ENCODE data around the gene ANKRD13B. TPM values are rescaled to one million over a fixed set of nuclear protein-coding genes. Genes with fewer than 3 reads are reported as not detected.
"Not testable (repeated sequence)": the region's sequence is repeated elsewhere in the genome, so short reads cannot be mapped to it uniquely, and the experiment has no call there.

Gene ANKRD13B
- 3.1 and 4.8 TPM in 2 replicates for total RNA-seq

DNA sequence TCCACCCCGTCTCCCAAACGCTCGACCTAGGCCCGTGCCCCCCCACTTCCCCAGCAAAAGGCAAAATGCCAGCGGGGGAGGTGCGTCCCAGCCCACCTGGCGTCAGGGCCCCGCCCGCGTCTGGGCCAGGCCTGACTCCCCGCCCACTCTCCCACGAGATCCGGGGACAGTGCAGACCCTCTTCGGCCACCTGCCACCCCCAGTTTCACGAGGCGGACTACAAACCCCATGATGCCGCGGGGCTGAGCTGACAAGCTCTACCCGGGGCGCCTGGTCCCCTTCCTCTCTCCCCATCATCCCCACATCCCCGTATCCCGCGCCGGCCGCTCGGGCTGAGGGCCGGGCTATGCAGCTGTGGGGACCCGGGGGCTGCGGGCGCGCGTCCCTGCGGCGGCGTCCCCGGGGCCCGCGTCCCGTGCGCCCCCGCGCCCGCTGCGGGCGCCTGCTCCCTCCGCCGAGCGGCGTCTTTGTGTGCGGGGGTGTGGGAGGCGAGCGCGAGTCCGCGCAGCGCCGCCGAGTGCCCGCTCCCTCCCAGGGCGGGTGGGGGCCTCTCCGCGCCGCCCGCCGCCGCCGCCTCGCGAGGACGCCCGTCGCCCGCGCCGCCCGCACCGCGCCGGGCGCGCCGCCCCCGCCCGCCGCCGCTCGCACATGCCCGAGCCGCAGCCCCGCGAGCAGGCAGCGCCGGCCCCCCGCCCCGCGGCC, at the start of gene ANKRD13B:
Gene ANKRD13B (plus strand): TSS at position 283 of the 702 bp plus-strand sequence. CDS start 490 bp downstream, outside the sequence.
- peak in 1 of 2 donors; percentile 28 for DNase-seq (ENCODE audit: low read depth in 2 of 2)

DNA sequence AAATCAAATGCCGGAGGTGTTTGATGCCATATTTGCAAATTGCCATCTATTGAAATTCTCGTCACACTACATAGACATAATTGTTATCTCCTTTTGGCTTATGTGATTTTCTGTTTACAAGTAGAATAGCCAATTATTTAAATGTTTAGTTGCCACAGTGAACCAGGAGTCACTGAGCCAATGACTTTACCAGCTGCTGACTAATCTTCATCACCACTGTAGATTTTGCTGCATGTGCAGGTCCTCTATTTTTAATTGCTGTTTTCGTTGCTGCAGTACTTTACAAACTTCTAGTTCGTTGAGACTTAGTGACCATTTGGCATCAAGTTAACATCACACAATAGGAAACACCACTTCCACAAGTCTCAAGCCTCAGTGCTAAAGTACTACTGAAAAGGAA, 48.9 kb upstream of the ANKRD13B start:
- DNase-seq (ENCODE audit: low read depth in 2 of 2), result no peak

DNA sequence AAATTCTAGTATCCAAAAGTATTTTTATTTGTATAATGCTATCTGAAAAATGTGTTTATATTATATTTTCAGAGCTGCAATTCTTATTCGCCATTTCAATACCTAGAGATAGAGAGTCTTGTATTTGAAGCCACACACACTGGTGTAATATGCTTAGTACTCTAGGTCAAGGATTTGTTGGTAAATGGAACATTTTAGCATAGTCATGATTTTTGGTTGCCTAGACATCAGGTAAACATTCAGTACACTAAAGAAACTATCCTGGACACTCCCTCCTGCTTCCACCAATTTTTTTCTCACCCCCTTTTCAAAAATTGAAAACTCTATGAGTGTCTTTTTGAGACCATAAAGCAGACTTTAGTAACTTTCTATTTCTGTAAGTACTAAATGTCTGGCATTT, 46.8 kb upstream of the ANKRD13B start:
- DNase-seq (ENCODE audit: low read depth in 2 of 2), result peak; percentile 8 to 43

DNA sequence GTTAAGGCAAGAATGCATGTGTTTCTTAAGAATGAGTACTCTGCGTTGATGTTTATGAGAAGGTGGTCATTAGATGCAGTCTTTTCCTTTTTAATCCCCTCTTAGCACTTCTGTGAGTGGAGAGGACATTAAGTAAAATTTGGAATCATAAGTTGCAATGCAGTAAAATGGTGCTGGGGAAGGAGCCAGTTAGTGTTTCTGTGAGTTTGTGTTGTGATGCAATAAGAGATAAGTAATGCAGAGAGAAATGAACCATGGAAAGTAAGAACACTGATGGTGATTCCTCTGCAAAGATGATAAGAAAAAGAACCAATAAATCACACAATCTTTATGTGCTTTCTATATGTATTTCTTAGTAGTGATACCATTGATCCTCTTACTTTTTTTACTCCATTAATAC, 46.1 kb upstream of the ANKRD13B start:
- no peak for DNase-seq (ENCODE audit: low read depth in 2 of 2)

DNA sequence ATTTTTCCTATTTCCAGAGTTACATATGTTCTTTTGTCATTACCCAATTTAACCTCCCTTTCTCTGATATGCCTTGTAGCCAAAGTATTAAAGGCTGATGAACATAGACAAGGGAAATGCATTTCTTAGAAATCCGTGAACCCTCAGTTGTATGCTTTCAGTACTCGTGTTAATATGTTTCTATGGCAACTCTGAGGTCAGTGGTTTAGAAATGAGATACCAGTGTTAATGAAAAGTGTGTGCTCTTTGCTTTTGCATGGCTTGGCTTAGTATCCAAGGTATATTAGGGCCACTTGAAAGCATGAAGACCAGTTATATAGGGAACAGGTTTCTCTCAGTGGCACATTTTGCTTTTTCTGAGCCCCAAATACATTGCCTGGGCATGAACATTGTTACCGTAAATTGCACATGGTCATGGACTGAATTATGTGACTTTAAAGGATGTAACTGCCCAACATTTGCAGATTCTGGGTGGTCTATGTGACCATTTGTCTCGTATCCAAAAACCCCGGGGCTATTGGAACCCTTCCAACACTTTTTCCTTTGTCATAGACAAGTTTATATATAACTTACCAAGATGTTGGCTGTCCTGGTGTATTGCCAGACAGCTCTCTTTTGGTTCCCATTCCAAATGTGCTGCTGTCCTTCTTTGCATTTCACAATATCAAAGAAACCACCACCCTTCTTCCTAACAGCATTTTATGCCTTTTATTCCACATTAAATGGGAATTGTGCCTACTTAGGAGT, 43.6 kb upstream of the ANKRD13B start:
- DNase-seq (ENCODE audit: low read depth in 2 of 2), result no peak

DNA sequence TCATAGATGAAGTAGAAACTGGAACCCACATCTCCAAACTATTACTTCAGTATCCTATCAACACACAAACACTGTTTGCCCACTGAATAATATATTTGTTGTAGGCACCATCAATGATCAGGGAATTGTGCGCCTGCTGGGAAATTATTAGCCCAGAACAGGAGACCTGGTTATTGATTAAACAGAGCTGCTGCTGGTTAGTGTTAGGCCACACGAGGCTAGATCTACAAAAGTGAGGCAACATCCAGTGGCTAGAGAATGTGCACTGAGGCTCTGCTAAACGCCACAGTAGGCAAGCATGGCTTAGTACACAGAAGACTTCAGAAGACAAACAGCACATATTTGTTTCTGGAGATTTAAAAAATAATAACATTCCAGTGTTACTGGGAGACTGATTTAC, 37.1 kb upstream of the ANKRD13B start:
- no peak for DNase-seq (ENCODE audit: low read depth in 2 of 2)

DNA sequence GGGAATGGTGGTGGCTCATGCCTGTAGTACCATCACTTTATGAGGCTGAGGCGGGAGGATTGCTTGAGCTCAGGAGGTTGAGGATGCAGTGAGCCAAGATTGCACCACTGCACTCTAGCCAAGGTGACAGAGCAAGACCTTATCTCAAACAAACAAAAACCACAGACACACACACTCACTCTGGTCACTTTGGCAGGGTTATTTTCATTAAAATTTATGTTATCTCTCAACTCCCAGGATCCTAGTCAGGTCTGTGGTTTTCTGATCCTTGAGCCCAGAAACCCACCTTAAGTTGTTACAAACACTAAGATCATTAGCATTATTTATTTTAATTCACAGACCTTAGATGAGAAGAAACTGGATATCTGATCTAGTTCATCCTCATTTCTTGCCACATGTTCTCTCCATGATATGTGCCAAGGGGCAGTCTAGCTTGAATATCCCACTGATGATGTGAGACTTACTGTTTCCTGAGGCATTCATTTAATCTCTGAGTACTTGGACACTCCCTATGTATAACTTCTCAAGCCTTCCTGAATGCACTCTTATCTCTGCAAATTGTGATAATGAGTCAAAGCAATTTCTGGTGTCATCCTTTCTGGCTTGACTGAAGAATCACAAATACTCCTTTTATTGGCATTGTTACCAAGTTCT, 35.7 kb upstream of the ANKRD13B start:
- DNase-seq (ENCODE audit: low read depth in 2 of 2), result no peak

DNA sequence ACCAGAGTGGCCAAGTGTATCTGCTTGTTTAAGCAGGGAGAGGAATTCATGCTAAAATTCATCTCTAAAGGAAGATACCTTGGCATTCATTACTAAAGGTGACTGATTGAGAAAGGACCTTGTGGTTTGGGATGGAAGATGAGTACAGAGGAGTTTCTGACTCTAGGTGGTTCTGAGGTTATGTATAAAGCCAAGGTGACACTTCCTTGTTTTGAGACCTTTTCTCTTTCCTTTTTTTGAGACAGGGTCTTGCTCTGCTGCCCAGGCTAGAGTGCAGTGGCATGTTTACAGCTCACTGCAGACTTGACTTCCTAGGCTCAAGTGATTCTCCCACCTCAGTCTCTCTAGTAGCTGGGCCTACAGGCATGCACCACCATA, 35.2 kb upstream of the ANKRD13B start:
- no peak for DNase-seq (ENCODE audit: low read depth in 2 of 2)

DNA sequence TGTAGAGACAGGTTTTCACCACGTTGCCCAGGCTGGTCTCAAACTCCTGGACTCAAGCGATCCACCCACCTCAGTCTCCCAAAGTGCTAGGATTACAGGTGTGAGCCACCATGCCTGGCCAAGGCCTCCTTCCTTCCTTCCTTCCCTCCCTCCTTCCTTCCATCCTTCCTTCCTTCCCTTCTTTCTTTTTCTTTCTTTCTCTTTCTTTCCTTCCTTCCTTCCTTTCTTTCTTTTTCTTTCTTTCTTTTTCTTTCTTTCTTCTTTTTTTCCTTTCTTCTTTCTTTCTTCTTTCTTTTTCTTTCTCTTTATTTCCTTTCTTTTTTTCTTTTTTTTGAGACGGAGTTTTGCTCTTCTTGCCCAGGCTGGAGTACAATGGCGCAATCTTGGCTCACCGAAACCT, 34.8 kb upstream of the ANKRD13B start:
- DNase-seq (ENCODE audit: low read depth in 2 of 2), result not testable (repeated sequence)

DNA sequence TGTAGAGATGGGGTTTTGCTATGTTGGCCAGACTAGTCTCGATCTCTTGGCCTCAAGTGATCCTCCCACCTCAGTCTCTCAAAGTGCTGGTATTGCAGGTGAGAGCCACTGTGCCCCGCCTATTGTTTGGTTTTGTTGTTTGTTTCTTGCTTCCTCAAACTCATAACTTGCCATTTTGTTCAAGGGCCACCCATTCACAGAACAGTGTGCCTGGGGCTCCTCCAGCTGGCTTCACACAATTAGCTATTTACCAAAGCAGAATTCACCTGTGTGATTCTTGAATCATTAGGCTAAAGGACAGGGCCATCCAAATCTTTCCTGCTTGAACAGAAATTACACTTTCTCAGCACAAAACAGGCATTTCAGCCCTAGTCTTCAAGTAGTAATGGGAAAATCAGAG, 33.3 kb upstream of the ANKRD13B start:
- DNase-seq (ENCODE audit: low read depth in 2 of 2), result no peak

DNA sequence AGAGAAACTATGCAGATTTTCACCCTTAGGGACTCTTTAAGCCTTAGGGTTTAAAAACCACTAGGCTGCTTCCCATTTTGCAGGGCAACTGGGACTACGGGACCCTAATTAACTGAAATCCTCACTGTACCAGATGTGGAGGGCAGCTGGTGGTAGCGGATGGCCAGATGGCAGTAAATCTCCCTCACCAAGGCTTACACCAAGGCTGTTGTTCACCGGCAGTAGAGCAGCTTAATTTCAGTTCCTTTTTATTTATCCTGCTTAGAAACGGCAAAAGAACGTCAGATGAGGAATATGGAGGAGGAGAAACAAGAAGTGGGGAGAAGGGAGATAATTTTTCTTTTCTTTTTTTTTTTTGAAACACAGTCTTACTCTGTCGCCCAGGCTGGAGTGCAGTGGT, 32.6 kb upstream of the ANKRD13B start:
- DNase-seq (ENCODE audit: low read depth in 2 of 2), result no peak

DNA sequence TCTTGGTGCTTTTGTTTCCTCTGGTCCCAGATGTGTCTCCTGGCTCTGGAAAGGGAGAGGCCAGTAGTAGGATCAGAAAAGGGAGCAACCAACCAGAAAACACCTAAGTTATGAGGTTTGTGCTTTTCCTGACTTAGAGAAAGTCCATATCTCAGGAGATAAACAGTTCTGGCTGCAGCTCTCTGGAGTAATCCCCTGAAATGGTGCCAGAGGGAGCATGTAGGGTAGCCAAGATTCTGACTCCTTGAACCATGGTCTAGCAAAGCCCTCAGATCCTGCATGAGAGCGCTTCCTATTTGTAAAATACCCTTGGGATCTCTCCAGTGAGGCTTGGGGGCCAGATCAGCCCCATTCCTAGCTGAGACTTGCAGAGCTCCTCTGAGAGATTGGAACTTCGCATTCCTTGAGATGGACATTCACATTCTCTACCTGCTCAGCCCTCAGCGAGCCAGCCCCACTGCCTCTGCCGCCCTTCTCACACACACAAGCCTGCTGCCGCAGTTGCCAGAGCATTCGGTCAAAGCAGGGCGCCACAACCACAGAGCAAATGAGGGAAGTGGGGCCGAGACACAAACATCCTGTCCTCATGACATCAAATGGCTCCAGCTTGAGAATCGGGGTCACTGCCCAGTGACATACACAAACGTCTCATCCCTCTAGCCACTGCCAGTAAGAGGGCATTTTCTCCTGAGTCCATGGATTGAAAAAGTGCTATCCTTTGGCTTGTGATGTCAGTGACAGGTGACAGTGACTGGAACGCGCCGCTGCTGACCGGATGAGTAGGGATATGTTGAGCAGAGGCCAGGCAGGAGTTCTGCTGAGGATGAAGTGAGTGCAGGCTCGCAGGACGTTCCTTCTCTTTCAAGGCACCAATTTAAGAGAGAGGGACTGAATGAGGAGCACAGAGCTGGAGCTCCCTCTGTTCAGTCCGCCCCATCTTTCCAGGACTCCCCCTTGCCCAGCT, 31.1 kb upstream of the ANKRD13B start:
- peak in 1 of 2 donors; percentile 33 for DNase-seq (ENCODE audit: low read depth in 2 of 2)

DNA sequence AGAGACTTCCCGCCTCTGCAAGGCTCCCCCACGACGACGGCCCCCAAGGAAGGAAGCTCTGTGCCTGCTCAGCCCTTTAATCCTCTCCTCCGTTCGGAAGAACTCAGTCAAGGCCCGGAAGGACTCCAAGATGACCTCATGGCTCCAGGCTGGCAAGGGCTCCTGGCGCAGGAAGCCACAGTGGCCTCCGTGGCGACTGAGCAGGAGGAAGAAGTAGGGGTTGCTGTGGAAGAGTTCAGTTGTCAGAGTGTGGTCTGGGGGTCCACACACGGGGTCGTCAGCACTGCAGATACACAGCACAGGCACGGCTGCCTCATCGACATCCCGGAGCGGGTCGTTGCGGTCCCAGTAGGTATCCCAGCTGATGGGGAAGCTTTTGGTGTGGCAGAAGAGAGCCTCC, 30.3 kb upstream of the ANKRD13B start:
- DNase-seq (ENCODE audit: low read depth in 2 of 2), result no peak

DNA sequence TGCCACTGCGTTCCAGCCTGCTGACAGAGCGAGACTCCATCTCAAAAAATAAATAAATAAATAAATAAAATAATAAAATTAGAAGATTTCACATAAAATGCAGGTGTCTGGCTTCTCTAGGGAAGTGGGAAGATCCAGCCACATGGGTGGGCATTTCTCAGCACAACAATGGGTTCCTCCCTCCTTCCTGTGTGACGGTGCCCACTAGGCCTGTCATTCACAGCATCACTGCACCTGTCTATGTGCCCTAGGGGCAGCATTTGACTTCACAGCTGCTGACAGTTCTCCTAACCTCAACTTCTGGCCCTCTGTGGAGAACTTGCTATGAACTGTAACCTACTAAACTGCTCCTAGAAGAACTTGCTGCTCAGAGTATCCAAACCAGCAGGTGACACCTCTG, 29.1 kb upstream of the ANKRD13B start:
- no peak for DNase-seq (ENCODE audit: low read depth in 2 of 2)

DNA sequence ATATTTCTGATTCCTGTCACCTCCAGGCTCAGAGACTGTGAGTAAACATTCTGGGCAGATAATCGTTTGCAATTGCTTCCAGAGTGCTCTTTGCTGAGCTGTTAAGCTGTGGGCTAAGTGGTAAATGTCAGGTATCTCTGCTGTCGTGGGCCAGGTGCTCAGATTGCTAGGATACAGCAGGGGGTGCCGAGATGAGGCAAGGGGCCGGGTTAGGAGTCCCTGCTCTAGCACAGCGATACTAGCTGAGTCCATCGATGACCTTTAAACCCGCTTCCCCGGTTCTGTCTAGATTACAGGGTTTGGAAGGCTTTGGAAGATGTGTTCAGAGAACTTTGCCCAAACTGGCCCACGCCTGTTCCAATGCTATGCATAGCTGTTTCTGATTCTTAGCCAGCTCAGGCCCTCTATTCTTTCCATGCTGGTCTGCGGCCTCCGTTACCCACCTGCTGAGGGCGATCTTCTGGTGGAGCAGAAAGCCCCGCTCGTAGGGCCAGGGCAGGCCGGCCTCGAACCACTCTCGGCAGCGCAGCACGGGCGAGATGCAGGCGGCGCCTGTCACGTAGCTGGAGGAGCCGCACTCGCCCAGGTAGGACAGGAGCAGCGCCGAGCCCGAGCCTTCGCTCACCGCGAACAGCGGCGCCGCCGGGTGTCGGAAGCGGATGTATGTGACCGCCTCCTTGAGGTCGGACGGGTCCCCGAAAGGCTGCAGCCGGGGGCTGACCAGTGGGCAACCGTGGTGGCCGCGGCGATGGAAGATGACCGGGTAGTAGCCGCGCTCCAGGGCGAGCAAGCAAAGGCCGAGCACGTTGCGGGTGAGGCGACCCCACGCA, 27.1 kb upstream of the ANKRD13B start:
- peak in 1 of 2 donors; percentile 38 for DNase-seq (ENCODE audit: low read depth in 2 of 2)

DNA sequence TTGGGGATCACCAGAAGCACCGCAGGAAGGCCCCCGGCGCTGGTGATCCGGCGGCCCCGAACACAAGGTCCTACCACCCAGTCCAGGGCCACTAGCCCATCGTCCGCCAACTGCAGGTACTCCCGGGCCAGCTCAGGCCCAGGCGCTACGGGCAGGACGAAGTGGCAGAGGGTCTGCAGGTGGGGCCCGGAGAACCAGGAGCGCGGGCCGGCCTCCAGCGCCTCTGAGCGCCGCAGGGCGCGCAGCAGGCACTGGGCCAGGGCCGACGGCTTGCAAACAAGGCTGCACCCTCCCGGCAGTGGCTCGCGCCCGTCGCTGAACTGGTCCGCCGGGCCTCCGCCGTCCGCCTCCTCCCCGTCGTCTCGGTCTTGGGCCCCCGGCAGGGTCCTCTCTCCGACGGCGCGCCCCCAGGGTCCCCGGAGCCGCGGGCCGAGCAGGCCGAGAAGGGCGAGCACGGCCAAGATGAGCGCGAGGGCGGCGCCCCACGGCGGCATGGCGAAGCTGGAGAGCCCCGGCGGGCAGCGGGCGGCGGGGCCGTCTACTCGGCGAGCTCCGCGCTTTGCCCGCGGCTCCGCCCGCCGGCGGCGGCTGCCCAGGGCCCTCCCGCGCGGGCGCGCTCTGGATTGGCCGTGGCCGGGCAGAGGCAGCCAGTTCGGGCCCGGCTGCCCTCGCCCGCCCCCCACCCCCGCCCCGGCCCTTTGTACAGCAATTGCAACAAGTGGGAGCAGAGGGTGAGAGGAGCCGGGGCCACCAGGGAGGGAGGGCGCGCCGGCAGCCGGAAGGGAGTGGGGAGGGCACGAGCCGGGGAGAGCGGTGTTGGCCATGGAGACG, 26.2 kb upstream of the ANKRD13B start, which contains the start of gene ABHD15:
Gene ABHD15 (minus strand): TSS at position 565 of the 831 bp plus-strand sequence. CDS start 71 bp downstream, at position 494.
- peak; percentile 75 to 78 for DNase-seq (ENCODE audit: low read depth in 2 of 2)

DNA sequence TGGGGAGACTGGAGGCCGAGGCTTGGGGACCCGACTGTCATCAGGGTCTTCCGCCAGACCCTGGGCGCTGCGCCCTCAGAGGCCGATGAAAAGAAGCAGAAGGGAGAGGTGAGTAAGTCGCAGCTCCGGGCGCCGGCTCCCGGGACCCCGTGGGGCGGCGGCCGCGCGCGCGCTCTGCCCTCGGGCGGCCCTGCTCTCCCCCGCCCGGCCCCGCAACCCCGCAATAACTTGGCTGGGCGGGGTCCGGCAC, 25.7 kb upstream of the ANKRD13B start:
- DNase-seq (ENCODE audit: low read depth in 2 of 2), result no peak

DNA sequence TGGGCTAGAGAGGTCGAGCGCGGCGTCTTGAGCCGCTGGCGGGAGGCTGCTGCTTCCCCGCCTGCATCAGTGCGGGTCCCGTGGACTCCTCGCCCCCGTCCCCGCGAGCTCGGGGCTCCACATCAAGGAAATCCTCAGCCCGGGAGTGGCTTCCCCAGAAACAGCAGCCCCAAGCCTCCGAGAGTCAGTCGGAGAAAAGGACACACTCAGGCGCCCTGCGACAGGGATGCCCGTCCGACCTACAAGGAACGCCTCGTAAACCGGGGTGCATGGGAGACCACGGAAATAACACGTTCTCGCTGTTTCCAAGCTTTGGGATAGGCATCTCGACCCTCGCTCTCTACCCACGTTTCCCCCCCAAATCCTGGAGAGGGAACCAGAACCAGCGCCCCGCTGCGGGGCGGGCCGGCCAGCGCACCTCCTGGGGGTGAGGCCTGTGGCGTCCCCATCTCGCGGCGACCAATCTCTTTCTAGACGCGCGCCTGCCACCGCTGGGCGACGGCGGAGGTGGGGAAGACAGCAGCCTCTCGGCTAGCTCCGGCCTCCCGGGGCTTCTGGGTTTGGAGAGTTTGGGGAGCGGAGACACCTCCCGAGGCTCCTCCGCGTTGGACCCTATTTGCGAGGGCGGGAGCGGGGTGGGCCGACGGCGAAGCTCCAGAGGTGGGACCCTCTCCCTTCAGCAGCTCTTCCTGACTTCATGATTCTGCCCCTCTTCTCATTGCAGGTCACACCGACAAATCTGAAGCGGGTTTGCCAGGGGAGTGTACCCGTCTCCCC, 25.2 kb upstream of the ANKRD13B start:
- peak; percentile 38 to 45 for DNase-seq (ENCODE audit: low read depth in 2 of 2)

All from lung microvascular endothelial cell (primary cell).